HT-29 (cell line): ENCODE measurements around the gene DIAPH3. TPM values are rescaled to one million over a fixed set of nuclear protein-coding genes. Genes with fewer than 3 reads are reported as not detected.

Experiments
- DNase-seq: peaks from one replicate; pipeline ENCODE4 v3.0.0-alpha.2; 2015; ENCODE audit warnings: low spot score
- total RNA-seq: library from RNA; depleted of rRNA; stranded (reverse); fragments of >200 nt; shearing (Covaris generic); gene quantifications from 2 replicates; pipeline ENCODE4 v1.2.3, GENCODE V29; 2014

DIAPH3 gene
- total RNA-seq, 1 experiment from 2014 or later = 7.9 TPM

DNA sequence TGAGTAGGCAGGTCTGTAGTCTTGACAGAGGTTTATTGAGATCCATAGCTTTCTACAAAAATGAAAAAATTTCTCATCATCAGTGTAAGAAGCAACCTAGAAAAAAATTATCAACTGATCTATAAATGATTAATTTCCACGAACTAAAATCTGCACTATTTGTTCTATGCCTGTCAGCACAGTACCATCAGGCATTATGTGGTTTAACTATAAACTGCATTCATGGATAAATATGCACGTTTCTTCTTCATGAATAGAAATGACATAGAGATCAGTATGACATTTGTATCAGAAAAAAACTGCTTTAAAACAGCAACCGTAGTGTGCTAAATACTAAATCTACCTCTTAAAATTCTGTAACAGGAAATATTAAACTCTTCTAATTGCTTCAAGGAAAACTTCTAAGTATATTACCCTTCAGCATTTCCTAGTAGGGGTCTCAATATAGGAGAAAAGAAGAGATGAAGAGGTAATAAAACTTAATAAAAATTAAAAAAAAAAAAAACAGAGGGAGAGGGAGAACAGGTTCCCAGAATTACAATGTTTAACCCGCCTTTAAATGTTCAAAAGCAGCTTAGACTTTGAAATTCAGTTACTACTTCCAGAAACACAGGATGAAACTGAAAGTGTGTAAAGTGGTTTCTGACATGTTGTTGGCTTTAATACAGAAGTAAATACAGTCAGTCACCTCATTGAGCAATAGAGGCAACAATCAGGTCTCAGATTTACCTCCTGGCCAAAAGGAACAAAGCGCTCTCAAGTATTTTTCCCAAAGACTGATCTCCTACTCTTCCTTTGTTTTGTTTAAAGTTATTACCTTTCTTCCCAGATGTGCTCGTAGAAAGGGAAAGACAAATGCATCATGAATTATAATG is 144.4 kb downstream of the DIAPH3 start:
- no peak for DNase-seq

DNA sequence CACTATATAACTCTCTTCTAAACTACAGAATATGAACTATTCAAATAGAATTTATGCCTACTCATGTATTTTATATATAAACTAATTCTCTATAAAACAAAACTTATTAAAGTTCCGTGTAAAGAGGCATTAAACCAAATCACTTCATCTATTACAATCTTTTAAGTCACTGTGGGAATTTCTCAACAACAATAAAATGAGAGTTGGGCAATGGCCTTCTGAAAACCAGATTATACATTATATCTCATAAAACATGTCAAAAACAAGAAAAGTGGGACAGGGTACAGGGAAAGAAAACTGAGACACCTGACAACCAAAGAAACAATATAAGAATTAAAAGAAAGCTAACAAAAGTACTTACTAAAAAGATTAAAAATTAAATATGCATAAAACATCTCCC is 145.2 kb downstream of the DIAPH3 start:
- no peak for DNase-seq

GRCh38 chr13:60016229-60016628 is 147.5 kb downstream of the DIAPH3 start:
- DNase-seq = no peak

- DNase-seq = no peak
These were observed 150.6 kb downstream of the DIAPH3 start for GRCh38 chr13:60013166-60013565.

DNA sequence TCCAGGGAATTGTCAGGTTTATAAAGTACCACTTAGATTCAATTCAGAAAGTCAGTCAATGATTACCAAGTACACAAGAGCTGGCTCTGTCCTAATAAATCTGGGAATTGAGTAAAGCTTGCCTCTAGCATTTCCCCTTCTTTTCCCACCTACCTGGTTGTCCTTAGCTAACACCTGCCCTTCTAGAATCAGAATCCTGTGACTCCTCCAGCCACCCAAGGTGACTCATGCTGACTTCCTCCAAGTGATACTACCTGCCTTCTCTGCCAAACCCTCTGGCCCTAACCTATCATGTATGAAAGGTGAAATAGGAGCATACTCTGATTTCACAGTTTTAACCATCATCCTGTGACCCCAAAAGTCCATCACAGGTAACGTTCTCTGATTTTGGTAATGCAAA is 151.2 kb downstream of the DIAPH3 start:
- peak; percentile 60 for DNase-seq

DNA sequence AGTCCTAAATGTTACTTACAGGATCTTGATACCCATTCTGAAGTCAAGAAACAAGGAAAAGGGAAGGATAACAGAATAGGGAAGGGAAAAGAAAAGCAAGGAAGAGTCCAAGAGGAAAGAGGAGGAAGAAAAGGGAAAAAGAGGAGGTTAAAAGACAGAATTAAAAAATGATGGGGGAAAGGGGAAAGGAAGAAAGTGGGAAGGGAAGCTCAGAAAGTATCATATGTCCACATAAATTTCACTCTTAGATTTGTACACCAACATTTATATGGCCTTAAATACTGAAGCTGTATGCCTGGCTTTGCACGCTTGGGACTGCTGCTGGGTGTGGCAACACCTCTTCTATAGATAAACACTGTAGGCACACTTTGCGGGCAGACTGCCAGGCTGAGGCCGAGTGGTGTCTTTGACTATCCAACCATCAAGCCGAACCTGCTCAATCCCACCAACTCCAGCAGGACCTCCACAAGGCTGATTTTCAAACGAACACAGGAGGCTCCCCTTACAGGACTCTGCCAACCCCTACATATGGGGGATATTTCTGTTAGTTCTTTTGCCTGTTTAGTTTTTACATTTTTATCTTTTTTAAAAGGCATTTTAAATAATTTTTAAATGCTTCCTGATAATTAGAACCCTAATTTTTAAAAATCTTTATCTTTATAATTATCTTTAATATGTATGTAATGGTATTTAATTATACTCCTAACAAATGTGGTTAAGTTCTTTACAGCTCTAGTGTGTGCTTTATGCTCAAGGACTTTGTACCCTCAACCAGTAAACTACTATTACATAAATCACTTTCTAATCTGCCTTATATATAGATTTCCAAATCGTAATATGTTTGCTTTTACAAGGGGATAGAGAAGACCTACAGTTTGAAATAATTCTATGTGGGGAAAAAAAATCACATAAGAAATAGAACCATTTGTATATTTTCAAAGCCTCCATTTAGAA is 154.2 kb downstream of the DIAPH3 start:
- peak; percentile 73 for DNase-seq

- no peak for DNase-seq
These were observed 161.8 kb downstream of the DIAPH3 start for GRCh38 chr13:60001889-60002288.

DNA sequence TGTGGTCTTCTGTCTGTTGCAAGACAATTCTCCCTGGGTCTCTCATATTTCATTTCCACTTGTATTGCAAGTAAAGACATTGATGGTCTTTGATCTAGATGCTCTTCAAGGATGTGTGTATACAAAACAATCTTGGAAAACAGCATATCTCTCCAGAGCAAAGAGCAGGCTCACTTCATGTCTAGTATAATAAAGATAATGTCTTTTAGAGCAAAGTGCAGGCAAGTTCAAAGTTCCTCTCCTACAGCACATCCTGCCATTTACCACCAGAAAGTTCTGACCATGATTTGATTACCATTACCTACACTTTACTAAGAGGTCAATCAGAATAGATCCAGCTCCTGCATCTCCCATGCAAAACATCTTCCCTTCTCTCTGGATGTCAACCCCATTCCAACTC is 162.8 kb downstream of the DIAPH3 start:
- DNase-seq = no peak

GRCh38 chr13:60000081-60000480 is 163.6 kb downstream of the DIAPH3 start:
- no peak for DNase-seq

DNA sequence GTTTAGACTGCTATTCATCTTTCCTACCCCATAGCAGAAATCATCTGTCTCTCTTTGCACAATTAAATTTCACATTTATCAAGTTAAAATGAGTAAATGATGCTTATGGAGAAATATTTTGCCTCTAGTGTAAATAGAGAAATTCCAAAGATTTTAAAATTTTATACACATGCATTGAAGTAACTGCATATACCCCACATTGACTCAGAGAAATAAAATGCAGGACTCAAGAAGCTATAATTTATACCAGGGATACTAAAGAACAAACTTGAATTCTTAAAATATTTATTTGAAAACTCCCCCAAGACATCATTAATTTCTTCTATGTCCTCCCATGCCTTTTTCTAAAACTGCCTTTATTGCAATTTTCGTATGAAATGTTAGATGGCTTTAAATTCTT is 165.8 kb downstream of the DIAPH3 start:
- no peak for DNase-seq

GRCh38 chr13:59996461-59996980 is 167.2 kb downstream of the DIAPH3 start:
- no peak for DNase-seq

GRCh38 chr13:59991395-59991794 is 172.3 kb downstream of the DIAPH3 start:
- no peak for DNase-seq

DNA sequence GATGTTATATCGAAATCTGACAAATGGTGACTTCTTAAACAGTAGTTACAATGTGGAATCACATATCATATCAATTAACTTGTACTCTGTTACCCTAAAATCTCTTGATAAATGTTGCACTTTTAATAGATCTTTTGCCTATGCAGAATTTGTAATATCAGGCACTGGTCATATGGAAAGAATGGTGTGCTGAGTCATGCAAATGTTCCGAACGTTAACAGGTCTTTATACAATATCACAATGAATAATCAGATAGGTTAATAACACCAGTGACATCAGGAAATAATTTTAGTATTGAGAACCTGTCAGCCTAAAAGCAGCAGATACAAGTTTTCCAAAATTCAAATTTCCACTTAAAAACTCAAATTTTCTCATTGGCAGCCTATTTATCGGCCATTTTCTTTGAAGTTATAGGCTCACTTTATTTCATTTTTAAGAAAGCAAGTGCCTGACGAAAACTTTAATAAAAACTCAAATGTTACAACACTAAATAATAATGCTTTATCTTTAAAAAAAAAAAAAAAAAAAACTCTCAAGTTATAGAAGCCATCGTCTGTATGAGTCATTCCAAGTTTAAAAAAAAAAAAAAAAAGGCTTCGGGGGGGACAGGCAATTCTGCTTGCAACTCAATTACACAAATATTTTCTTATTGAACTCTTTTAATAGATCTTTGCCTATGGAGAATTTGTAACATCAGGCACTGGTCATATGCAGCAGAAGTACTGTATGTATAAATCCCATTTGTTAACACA is 180.9 kb downstream of the DIAPH3 start:
- no peak for DNase-seq

DNA sequence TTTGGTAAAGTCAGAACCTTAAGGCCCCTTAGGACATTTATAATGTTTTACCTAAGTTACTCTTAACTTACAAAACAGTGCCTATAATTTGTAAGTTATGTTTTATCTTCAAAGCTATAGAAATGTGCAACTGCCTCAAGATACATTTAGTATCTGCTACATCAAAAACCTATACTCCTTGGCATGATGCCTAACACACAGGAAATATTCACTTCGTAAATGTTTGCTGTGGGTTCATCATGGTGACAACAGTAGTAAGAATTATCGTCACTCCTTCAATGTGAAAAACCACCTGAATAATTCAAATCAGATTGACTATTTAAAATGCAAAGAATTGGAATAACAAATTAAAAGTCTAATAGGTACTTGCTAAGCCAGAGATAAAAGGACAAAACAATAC is 184.1 kb downstream of the DIAPH3 start:
- DNase-seq = no peak

GRCh38 chr13:59978862-59979261 is 184.9 kb downstream of the DIAPH3 start:
- no peak for DNase-seq

- DNase-seq = no peak
These were observed 186.9 kb downstream of the DIAPH3 start for GRCh38 chr13:59976856-59977255.

- DNase-seq = no peak
These were observed 187.8 kb downstream of the DIAPH3 start for GRCh38 chr13:59975807-59976435.

GRCh38 chr13:59970847-59971246 is 192.9 kb downstream of the DIAPH3 start:
- no peak for DNase-seq

DNA sequence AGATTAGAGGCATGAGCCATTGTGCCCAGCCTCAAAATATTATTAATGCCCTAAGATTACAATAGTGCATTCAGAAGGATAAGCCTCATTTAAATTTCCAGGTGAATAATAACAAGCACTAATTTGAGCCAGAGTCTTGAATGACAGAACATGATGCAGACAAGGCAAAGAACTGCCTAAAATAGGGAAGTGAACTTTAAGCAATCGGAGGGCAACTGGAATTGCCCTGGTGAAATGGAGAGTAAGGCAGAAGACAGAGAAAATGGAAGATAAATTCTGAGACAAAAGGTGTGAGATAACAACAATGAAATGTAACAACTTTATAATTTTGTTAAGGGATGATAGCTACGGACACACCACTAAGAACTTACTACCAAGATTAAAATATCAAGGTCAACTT is 199.9 kb downstream of the DIAPH3 start:
- DNase-seq = no peak

- DNase-seq = no peak
These were observed 200.3 kb downstream of the DIAPH3 start for GRCh38 chr13:59963383-59963782.

DNA sequence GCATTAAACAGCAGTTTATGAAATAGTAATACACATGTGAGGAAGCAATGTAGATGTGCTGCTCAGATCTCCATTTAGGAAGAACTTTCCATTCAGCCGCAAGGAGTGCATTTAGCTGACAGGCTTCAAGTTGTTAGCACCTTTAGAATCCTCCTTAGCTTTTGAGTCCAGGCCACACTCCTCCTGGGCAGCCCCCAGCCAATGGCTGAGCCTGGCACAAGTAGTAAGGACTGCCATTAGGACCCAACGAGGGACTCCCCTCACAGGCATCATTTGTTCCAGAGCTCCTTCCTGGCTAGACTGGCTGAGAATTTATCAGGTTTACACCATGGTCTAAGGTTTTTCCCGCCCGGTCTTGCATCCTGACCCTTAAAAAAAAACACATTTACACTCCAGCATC is 201.4 kb downstream of the DIAPH3 start:
- DNase-seq = no peak
